Heart left ventricle (tissue), 16 donors: ENCODE measurements around the gene RBPMS2. TPM values are rescaled to one million over a fixed set of nuclear protein-coding genes. Genes with fewer than 3 reads are reported as not detected.
"Not testable (repeated sequence)": the region's sequence is repeated elsewhere in the genome, so short reads cannot be mapped to it uniquely, and the experiment has no call there.

Source experiments
- ATAC-seq, 4 donors: fragments of 200-7000 bp; cut with Tn5 transposase; one replicate each; pipeline ENCODE4 v1.9.1; 2020 to 2022; ENCODE audit warnings: moderate library complexity in 4 of 4, mild to moderate bottlenecking in 3 of 4, moderate number of reproducible peaks in 1 of 4
- DNase-seq, 5 donors: peaks; one replicate each; pipeline ENCODE4 v3.0.0-alpha.2; 2020
- H3K27ac ChIP-seq, 12 donors: fragments of 200-600 bp; sonication (generic) in 4 of 12; one replicate each; pipeline versions ENCODE4 v1.5.0 to v1.8.0; 2016 to 2022; ENCODE audit warnings: mild to moderate bottlenecking in 2 of 12
- H3K27me3 ChIP-seq, 9 donors: fragments of 200-600 bp; sonication (generic) in 2 of 9; one replicate each; pipeline versions ENCODE4 v1.5.1 to v1.8.0; 2016 to 2022; ENCODE audit warnings: mild to moderate bottlenecking in 3 of 9
- H3K36me3 ChIP-seq, 9 donors: fragments of 200-600 bp; sonication (generic) in 2 of 9; one replicate each; pipeline versions ENCODE4 v1.5.0 to v1.8.0; 2018 to 2022; ENCODE audit warnings: mild to moderate bottlenecking in 2 of 9
- H3K4me1 ChIP-seq, 12 donors: fragments of 200-600 bp; sonication (generic) in 4 of 12; one replicate each; pipeline versions ENCODE4 v1.5.0 to v1.8.0; 2016 to 2022; ENCODE audit warnings: mild to moderate bottlenecking in 3 of 12
- H3K4me3 ChIP-seq, 12 donors: fragments of 200-600 bp; sonication (generic) in 4 of 12; one replicate each; pipeline versions ENCODE4 v1.5.0 to v1.8.0; 2017 to 2022; ENCODE audit warnings: mild to moderate bottlenecking in 9 of 12, moderate library complexity in 4 of 12
- H3K9me3 ChIP-seq, 12 donors: fragments of 200-600 bp; sonication (generic) in 4 of 12; one replicate each; pipeline versions ENCODE4 v1.5.0 to v1.8.0; 2016 to 2022; ENCODE audit warnings: mild to moderate bottlenecking in 1 of 12
- POLR2A ChIP-seq, 2 donors: fragments of 450-650 bp; IDR thresholded peaks; one replicate each; pipeline ENCODE4 v1.6.1; 2017; ENCODE audit warnings: antibody characterized with exemption in 2 of 2, mild to moderate bottlenecking in 2 of 2, moderate library complexity in 2 of 2
- WGBS, 4 donors: extraction: QIAGEN DNeasy Blood & Tissue Kit in 2 of 4; methylation state at CpG; one replicate each; pipeline versions ENCODE4 v1.1.5 to v1.1.7; 2013 to 2018; 5-methylcytosine and 5-hydroxymethylcytosine counted together
- intact Hi-C, 10 donors: fragments of 100-400 bp; cut with DNase I; formaldehyde crosslinking; loops; one replicate each; pipeline versions ENCODE4 v1.11.1 to v1.14.2; 2022
- polyA plus RNA-seq, 2 donors: library from polyadenylated mRNA; stranded (reverse); fragments of 200-250 nt; gene quantifications; one replicate each; pipeline ENCODE4 v1.2.3, GENCODE V29; 2013
- total RNA-seq, 9 donors: library from RNA; depleted of rRNA in 2 of 9; stranded (reverse); fragments of >200 nt in 2 of 9; fragmentation: NEBNext Ultra II Directional in 3 of 9; extraction: Animal tissue kit (Norgen Biotek cat#: 25700) in 3 of 9; gene quantifications; one replicate each; pipeline versions ENCODE4 v1.1.0 to v1.2.4, GENCODE V29; 2016 to 2023
- TF ChIP-seq, protein P1 (sequence below), 12 donors: fragments of 200-600 bp; sonication (generic) in 4 of 12; IDR thresholded peaks; one replicate each; pipeline versions ENCODE4 v1.5.0 to v1.8.0; 2018 to 2022; ENCODE audit warnings: antibody characterized with exemption in 12 of 12, mild to moderate bottlenecking in 5 of 12
- donor health status: ischemic (EF 13 %, LVEDD 7.1; RV severe dilation, severe dysfunction).
- donor health status: healthy with polysubstance abuse.
- donor health status: DM: no; HTN: yes; CAD: no.
- donor health status: DM: no; HTN: no; CAD: no.
- donor health status: ischemic (EF 25% LVEDD 6.9; RV normal size, moderate dysfunction).
- donor health status: ischemic (EF 25% LVEDD 5.7; RV mildly dilated, moderate dysfunction).
- donor health status: healthy.
- donor health status: DM: yes; HTN: yes; CAD: no.
- donor health status: ischemic (EF 35%, LVEDD 5.7; RV mildly dilated, moderate dysfunction).
- donor health status: nonischemic (EF 11% LVEDD 7.7; RV severe dilation, severe dysfunction).
- donor health status: DM: yes; HTN: yes; CAD: no.
- donor health status: PGD.
- donor health status: ischemic (EF 29% LVEDD 5.4; RV normal size, mild dysfunction).
- donor health status: nonischemic (EF 23%, LVEDD 6.1; RV moderate dilation, normal function).

RBPMS2 gene
- total and polyA plus RNA-seq, 11 donors, result 49.8 to 530 (median 202) TPM

DNA sequence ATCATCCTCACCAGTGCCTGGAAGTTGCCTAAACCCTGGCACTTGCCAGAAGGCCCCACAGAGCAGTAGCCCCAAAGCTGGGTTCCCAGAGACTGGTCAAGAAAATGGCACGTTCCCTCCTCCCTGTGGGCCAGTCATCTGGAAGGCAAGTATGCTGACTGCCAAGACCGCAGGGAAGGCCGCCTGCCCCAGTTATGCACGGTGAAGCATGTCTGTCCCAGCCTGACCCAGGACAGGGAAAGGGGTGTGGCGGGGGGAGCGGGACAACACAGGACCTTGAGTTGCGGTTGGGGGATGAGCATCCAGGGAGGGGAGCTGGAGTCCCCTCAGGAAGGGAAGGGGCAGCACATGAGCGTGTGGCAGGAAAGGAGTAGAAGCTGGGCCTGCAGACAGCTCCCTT, 33.0 kb downstream of the RBPMS2 start:
- TF ChIP-seq, protein P1, sequence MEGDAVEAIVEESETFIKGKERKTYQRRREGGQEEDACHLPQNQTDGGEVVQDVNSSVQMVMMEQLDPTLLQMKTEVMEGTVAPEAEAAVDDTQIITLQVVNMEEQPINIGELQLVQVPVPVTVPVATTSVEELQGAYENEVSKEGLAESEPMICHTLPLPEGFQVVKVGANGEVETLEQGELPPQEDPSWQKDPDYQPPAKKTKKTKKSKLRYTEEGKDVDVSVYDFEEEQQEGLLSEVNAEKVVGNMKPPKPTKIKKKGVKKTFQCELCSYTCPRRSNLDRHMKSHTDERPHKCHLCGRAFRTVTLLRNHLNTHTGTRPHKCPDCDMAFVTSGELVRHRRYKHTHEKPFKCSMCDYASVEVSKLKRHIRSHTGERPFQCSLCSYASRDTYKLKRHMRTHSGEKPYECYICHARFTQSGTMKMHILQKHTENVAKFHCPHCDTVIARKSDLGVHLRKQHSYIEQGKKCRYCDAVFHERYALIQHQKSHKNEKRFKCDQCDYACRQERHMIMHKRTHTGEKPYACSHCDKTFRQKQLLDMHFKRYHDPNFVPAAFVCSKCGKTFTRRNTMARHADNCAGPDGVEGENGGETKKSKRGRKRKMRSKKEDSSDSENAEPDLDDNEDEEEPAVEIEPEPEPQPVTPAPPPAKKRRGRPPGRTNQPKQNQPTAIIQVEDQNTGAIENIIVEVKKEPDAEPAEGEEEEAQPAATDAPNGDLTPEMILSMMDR (IDR thresholded peaks at IDR 0.05), result no peak
- no peak for TF ChIP-seq POLR2A (IDR thresholded peaks at IDR 0.05)
- no peaks in the 10 kb centered on the region for H3K27me3 ChIP-seq
- H3K9me3 ChIP-seq, result no peaks in the 10 kb centered on the region
- 49 to 66% (median 56%) methylated on average over 7 to 8 of the region's 8 CpGs for WGBS, 4 donors
- ATAC-seq (peak; percentile 32 to 40 (median 37)), DNase-seq (peak in 2 of 5 donors; percentile 49 to 57)
- intact Hi-C loops, result no loop called here
- peaks cover 0 to 19% (median 0%) of the 10 kb centered on the region in 9 donors for H3K36me3 ChIP-seq
- H3K4me1 ChIP-seq, result peaks cover 0 to 67% (median 34%) of the 10 kb centered on the region in 12 donors
- no peak overlapping the region for H3K4me3 ChIP-seq
- peak overlapping the region in 8 of 12 donors; percentile 18 to 90 (median 45) for H3K27ac ChIP-seq

DNA sequence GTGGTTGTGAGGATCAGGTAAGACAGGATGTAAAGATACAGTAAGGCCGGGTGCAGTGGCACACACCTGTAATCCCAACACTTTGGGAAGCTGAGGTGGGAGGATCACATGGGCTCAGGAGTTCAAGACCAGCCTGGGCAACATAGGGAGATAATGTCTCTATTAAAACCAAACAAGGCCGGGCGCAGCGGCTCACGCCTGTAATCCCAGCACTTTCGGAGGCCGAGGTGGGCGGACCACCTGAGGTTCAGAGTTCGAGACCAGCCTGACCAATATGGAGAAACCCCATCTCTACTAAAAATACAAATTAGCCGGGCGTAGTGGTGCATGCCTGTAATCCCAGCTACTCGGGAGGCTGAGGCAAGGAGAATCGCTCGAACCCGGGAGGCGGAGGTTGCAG, 33.7 kb downstream of the RBPMS2 start:
- Histone ChIP-seq H3K36me3 (peaks cover 0 to 19% (median 0%) of the 10 kb centered on the region in 9 donors), H3K27ac (peak overlapping the region in 6 of 12 donors; percentile 18 to 90 (median 45)), H3K4me1 (peaks cover 0 to 63% (median 27%) of the 10 kb centered on the region in 12 donors)
- WGBS, 4 donors, result 90 to 97% (median 94%) methylated on average over 16 of the region's 16 CpGs
- intact Hi-C loops, result loop anchor here in 3 of 10 donors (2.0 kb wide), 3 partner anchors 33 to 69 kb away; partner anchors contain the start of gene RBPMS2 (in 1 of the 3)
- H3K9me3 ChIP-seq, ATAC-seq, H3K4me3 ChIP-seq, H3K27me3 ChIP-seq: not testable (repeated sequence)
- peak in 1 of 5 donors; percentile 17 for DNase-seq

GRCh38 chr15:64740311-64741170, 34.8 kb downstream of the RBPMS2 start:
- 56 to 63% (median 61%) methylated on average over 31 of the region's 31 CpGs for WGBS, 4 donors
- Histone ChIP-seq H3K36me3 (peaks cover 0 to 19% (median 0%) of the 10 kb centered on the region in 9 donors), H3K4me3 (peak overlapping the region in 6 of 12 donors; percentile 1 to 40 (median 12)), H3K4me1 (peaks cover 0 to 59% (median 24%) of the 10 kb centered on the region in 12 donors), H3K9me3 (no peaks in the 10 kb centered on the region), H3K27ac (peak overlapping the region; percentile 7 to 90 (median 60)), H3K27me3 (no peaks in the 10 kb centered on the region)
- intact Hi-C loops, result loop anchor here in 3 of 10 donors (1.0 to 2.0 kb wide), 4 partner anchors 34 to 165 kb away; partner anchors contain the start of gene RBPMS2 (in 1 of the 3)
- ATAC-seq (peak; percentile 88 to 91 (median 90)), DNase-seq (peak; percentile 58 to 87 (median 72))
- TF ChIP-seq, protein P1 (IDR thresholded peaks at IDR 0.05), result peak in 10 of 12 donors; percentile 10 to 54 (median 38)
- peak in 1 of 2 donors; percentile 10 for TF ChIP-seq POLR2A (IDR thresholded peaks at IDR 0.05)

DNA sequence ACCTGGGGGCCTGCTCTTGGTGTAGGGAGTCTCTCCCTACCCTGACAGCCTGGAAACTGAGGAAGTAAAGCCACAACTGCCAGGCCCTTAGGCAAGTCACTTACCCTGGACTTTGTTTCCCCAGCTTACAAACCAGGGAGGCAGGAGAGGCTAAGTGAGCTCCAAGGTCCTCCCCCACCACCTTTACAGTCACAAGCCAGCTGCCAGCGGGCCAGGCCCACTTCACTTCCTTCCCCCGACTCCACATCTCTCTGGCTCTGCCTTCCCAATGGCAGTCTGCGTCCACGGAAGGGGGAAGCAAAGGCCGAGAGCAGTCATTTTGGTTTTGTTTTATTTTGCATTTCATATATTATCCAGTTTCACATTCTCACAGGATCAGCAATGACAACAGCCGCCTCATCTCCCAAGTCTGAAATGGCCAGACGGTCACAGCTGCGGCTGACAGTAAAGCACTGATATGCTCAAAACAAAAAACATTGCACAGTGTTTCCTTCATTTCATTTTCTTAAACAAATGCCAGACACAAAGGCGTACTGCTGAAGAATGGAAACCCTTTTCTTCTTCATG, 35.7 kb downstream of the RBPMS2 start:
- 48 to 53% (median 50%) methylated on average over 9 of the region's 9 CpGs for WGBS, 4 donors
- no peaks in the 10 kb centered on the region for H3K9me3 ChIP-seq
- TF ChIP-seq, protein P1 (IDR thresholded peaks at IDR 0.05), result no peak
- TF ChIP-seq POLR2A (IDR thresholded peaks at IDR 0.05), result no peak
- peak overlapping the region in 6 of 12 donors; percentile 1 to 40 (median 12) for H3K4me3 ChIP-seq
- no peaks in the 10 kb centered on the region for H3K27me3 ChIP-seq
- peak in 1 of 5 donors; percentile 63 for DNase-seq
- peaks cover 0 to 56% (median 24%) of the 10 kb centered on the region in 12 donors for H3K4me1 ChIP-seq
- H3K36me3 ChIP-seq, result peaks cover 0 to 16% (median 0%) of the 10 kb centered on the region in 9 donors
- peak in 1 of 4 donors; percentile 18 for ATAC-seq
- intact Hi-C loops, result loop anchor here in 6 of 10 donors (1.0 to 5.0 kb wide), 5 partner anchors 35 to 168 kb away; partner anchors contain the start of gene RBPMS2 (in 1 of the 6)
- H3K27ac ChIP-seq, result peak overlapping the region; percentile 15 to 90 (median 49)
